Measurements from ENCODE around the gene LPO. TPM values are rescaled to one million over a fixed set of nuclear protein-coding genes. Genes with fewer than 3 reads are reported as not detected.

The LPO gene
- total RNA-seq, 1 donor from 2014 or later: 0.27 TPM

- TF ChIP-seq CTCF (IDR thresholded peaks at IDR 0.05; ENCODE audit: unreplicated experiment): no peak
- Mint-ChIP-seq H3K4me1 (peaks cover 6% of the 10 kb centered on the region), H3K9me3 (no peaks in the 10 kb centered on the region), H3K4me3 (no peak overlapping the region), H3K27me3 (ENCODE audit: low read depth) (peaks cover 57% of the 10 kb centered on the region), H3K36me3 (no peaks in the 10 kb centered on the region), H3K27ac (no peak overlapping the region)
- DNase-seq (ENCODE audit: low spot score in 2 of 2, unreplicated experiment in 2 of 2): no peak
Measured at GRCh38 chr17:58229384-58229783, 9.0 kb upstream of the LPO start.

GRCh38 chr17:58229881-58230280, 8.5 kb upstream of the LPO start:
- no peak for TF ChIP-seq CTCF (IDR thresholded peaks at IDR 0.05; ENCODE audit: unreplicated experiment)
- H3K27ac Mint-ChIP-seq: no peak overlapping the region
- DNase-seq (ENCODE audit: low spot score in 2 of 2, unreplicated experiment in 2 of 2): no peak
- no peak overlapping the region for H3K4me3 Mint-ChIP-seq
- no peaks in the 10 kb centered on the region for H3K9me3 Mint-ChIP-seq
- peaks cover 62% of the 10 kb centered on the region for H3K27me3 Mint-ChIP-seq (ENCODE audit: low read depth)
- H3K36me3 Mint-ChIP-seq: no peaks in the 10 kb centered on the region
- peaks cover 6% of the 10 kb centered on the region for H3K4me1 Mint-ChIP-seq

GRCh38 chr17:58231641-58232040, 6.7 kb upstream of the LPO start:
- H3K27ac Mint-ChIP-seq: no peak overlapping the region
- H3K36me3 Mint-ChIP-seq: no peaks in the 10 kb centered on the region
- H3K9me3 Mint-ChIP-seq: no peaks in the 10 kb centered on the region
- H3K4me3 Mint-ChIP-seq: no peak overlapping the region
- H3K4me1 Mint-ChIP-seq: peaks cover 6% of the 10 kb centered on the region
- DNase-seq (ENCODE audit: low spot score in 2 of 2, unreplicated experiment in 2 of 2): no peak
- H3K27me3 Mint-ChIP-seq (ENCODE audit: low read depth): peaks cover 75% of the 10 kb centered on the region
- TF ChIP-seq CTCF (IDR thresholded peaks at IDR 0.05; ENCODE audit: unreplicated experiment): no peak

- DNase-seq (ENCODE audit: low spot score in 2 of 2, unreplicated experiment in 2 of 2): no peak
- Mint-ChIP-seq H3K27me3 (ENCODE audit: low read depth) (peaks cover 80% of the 10 kb centered on the region), H3K9me3 (no peaks in the 10 kb centered on the region), H3K4me3 (no peak overlapping the region), H3K36me3 (no peaks in the 10 kb centered on the region), H3K27ac (no peak overlapping the region), H3K4me1 (peaks cover 6% of the 10 kb centered on the region)
- no peak for TF ChIP-seq CTCF (IDR thresholded peaks at IDR 0.05; ENCODE audit: unreplicated experiment)
Measured at GRCh38 chr17:58232707-58233156, 5.7 kb upstream of the LPO start.

GRCh38 chr17:58233543-58233942, 4.8 kb upstream of the LPO start:
- no peaks in the 10 kb centered on the region for H3K9me3 Mint-ChIP-seq

More at GRCh38 chr17:58233543-58233942, 4.8 kb upstream of the LPO start:
- Mint-ChIP-seq H3K4me1 (peaks cover 6% of the 10 kb centered on the region), H3K4me3 (no peak overlapping the region), H3K27ac (no peak overlapping the region), H3K36me3 (no peaks in the 10 kb centered on the region), H3K27me3 (ENCODE audit: low read depth) (peaks cover 82% of the 10 kb centered on the region)
- TF ChIP-seq CTCF (IDR thresholded peaks at IDR 0.05; ENCODE audit: unreplicated experiment): no peak
- no peak for DNase-seq (ENCODE audit: low spot score in 2 of 2, unreplicated experiment in 2 of 2)
